Body of pancreas (tissue), 4 donors: ENCODE results near the gene ZNF699. TPM values are rescaled to one million over a fixed set of nuclear protein-coding genes. Genes with fewer than 3 reads are reported as not detected.

Experiments used
- ATAC-seq: fragments of 150-250 bp; one replicate; pipeline ENCODE4 v1.9.1; 2016
- DNase-seq, 4 donors: peaks; one replicate each; pipeline ENCODE4 v3.0.0-alpha.2; 2019
- H3K27ac ChIP-seq, 4 donors: fragments of 200-600 bp; sonication (generic); 1 replicate in 3 of 4; 2 replicates in 1 of 4; pipeline versions ENCODE4 v1.5.1 to v1.6.1; 2016 to 2019; ENCODE audit warnings: mild to moderate bottlenecking in 1 of 4, mixed read lengths in 1 of 4, moderate library complexity in 1 of 4
- H3K27me3 ChIP-seq, 2 donors: fragments of 200-600 bp; sonication (generic); one replicate each; pipeline ENCODE4 v1.6.0; 2016; ENCODE audit warnings: mild to moderate bottlenecking in 1 of 2
- H3K36me3 ChIP-seq, 2 donors: fragments of 200-600 bp; sonication (generic); replicated peaks in 1 of 2; 2 replicates each; pipeline ENCODE4 v1.5.1; 2016; ENCODE audit warnings: low read depth in 2 of 2; ENCODE audit not compliant: insufficient read depth in 1 of 2
- H3K4me1 ChIP-seq: fragments of 200-600 bp; sonication (generic); one replicate; pipeline ENCODE4 v1.6.0; 2016
- H3K4me3 ChIP-seq, 2 donors: fragments of 200-600 bp; sonication (generic); 1 replicate in 1 of 2; 2 replicates in 1 of 2; pipeline ENCODE4 v1.5.1; 2016 to 2019
- H3K9me3 ChIP-seq, 3 donors: fragments of 200-600 bp; sonication (generic); 1 replicate in 2 of 3; 2 replicates in 1 of 3; pipeline ENCODE4 v1.5.1; 2016
- POLR2A ChIP-seq, 3 donors: fragments of 450-650 bp; IDR thresholded peaks; one replicate each; pipeline ENCODE4 v1.6.1; 2016; ENCODE audit warnings: antibody characterized with exemption in 3 of 3, mild to moderate bottlenecking in 2 of 3
- WGBS, 2 donors: methylation state at CpG; one replicate each; pipeline ENCODE4 v1.1.5; 2017; 5-methylcytosine and 5-hydroxymethylcytosine counted together
- intact Hi-C: fragments of 100-400 bp; cut with DNase I; formaldehyde crosslinking; loops from one replicate; pipeline ENCODE4 v1.15.1; 2023
- total RNA-seq, 2 donors: library from RNA; depleted of rRNA; stranded (reverse); fragments of >200 nt; gene quantifications; one replicate each; pipeline ENCODE4 v1.1.0, GENCODE V29; 2016
- TF ChIP-seq, protein P1 (sequence below), 7 experiments: fragments of 450-650 bp in 4 of 7; fragments of 200-600 bp in 3 of 7; sonication (generic) in 3 of 7; IDR thresholded peaks; one replicate each; pipeline ENCODE4 v1.5.1; 2016 to 2019; ENCODE audit warnings: antibody characterized with exemption in 7 of 7

ZNF699 gene
- total RNA-seq, 2 donors from 2014 or later, result 3.4 to 13.5 TPM

GRCh38 chr19:9348671-9349070 is 39.0 kb upstream of the ZNF699 start:
- Histone ChIP-seq H3K9me3 (peaks cover 0 to 43% (median 4%) of the 10 kb centered on the region in 3 donors), H3K4me3 (no peak overlapping the region), H3K36me3 (no peaks in the 10 kb centered on the region), H3K27ac (no peak overlapping the region), H3K4me1 (no peaks in the 10 kb centered on the region), H3K27me3 (no peaks in the 10 kb centered on the region)
- DNase-seq (no peak), ATAC-seq (no peak)
- no peak for TF ChIP-seq POLR2A (IDR thresholded peaks at IDR 0.05)
- TF ChIP-seq, protein P1, sequence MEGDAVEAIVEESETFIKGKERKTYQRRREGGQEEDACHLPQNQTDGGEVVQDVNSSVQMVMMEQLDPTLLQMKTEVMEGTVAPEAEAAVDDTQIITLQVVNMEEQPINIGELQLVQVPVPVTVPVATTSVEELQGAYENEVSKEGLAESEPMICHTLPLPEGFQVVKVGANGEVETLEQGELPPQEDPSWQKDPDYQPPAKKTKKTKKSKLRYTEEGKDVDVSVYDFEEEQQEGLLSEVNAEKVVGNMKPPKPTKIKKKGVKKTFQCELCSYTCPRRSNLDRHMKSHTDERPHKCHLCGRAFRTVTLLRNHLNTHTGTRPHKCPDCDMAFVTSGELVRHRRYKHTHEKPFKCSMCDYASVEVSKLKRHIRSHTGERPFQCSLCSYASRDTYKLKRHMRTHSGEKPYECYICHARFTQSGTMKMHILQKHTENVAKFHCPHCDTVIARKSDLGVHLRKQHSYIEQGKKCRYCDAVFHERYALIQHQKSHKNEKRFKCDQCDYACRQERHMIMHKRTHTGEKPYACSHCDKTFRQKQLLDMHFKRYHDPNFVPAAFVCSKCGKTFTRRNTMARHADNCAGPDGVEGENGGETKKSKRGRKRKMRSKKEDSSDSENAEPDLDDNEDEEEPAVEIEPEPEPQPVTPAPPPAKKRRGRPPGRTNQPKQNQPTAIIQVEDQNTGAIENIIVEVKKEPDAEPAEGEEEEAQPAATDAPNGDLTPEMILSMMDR (IDR thresholded peaks at IDR 0.05), result no peak
- 97 to 98% methylated on average over 22 of the region's 22 CpGs for WGBS, 2 donors
- intact Hi-C loops, result no loop called here

DNA sequence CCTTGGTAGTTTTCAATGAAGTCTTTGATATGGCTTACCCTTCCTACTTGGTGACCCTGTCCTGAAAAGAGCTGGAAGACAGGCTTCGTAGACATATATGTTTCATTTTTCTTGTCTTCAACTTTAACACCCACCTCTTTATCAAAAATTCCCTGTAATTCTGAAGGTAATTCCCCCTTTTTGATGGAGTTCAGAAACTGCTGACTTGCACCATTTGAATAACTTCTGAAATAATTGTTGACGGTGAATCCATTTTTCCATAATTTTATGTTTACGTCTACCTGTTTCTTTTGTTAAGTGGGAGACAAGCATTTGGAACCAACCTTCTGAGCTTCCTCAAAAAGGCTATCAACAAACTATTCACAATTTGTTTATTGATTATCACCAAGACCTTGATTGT is 38.6 kb upstream of the ZNF699 start:
- peaks cover 0 to 46% (median 4%) of the 10 kb centered on the region in 3 donors for H3K9me3 ChIP-seq
- ATAC-seq (no peak), DNase-seq (no peak)
- no peak for TF ChIP-seq POLR2A (IDR thresholded peaks at IDR 0.05)
- TF ChIP-seq, protein P1 (IDR thresholded peaks at IDR 0.05), result no peak
- H3K4me3 ChIP-seq, result no peak overlapping the region
- no peaks in the 10 kb centered on the region for H3K27me3 ChIP-seq
- intact Hi-C loops, result no loop called here
- H3K4me1 ChIP-seq, result no peaks in the 10 kb centered on the region
- no peaks in the 10 kb centered on the region for H3K36me3 ChIP-seq
- 97 to 100% methylated on average over 3 of the region's 3 CpGs for WGBS, 2 donors
- H3K27ac ChIP-seq, result no peak overlapping the region

GRCh38 chr19:9345005-9345404 is 35.4 kb upstream of the ZNF699 start:
- intact Hi-C loops, result no loop called here
- TF ChIP-seq, protein P1 (IDR thresholded peaks at IDR 0.05), result no peak
- no peak for TF ChIP-seq POLR2A (IDR thresholded peaks at IDR 0.05)
- WGBS, 2 donors, result 90 to 95% methylated on average over 2 of the region's 2 CpGs

GRCh38 chr19:9342610-9343304 is 33.1 kb upstream of the ZNF699 start:
- Histone ChIP-seq H3K27me3 (no peaks in the 10 kb centered on the region), H3K36me3 (peaks cover 18 to 22% of the 10 kb centered on the region in 2 donors), H3K4me1 (no peaks in the 10 kb centered on the region), H3K4me3 (no peak overlapping the region), H3K27ac (no peak overlapping the region), H3K9me3 (peaks cover 0 to 71% (median 6%) of the 10 kb centered on the region in 3 donors)
- ATAC-seq, result no peak
- no peak for DNase-seq
- intact Hi-C loops, result no loop called here
- WGBS, 2 donors, result 94 to 96% methylated on average over 6 of the region's 6 CpGs
- TF ChIP-seq, protein P1 (IDR thresholded peaks at IDR 0.05), result no peak
- no peak for TF ChIP-seq POLR2A (IDR thresholded peaks at IDR 0.05)

More at GRCh38 chr19:9345005-9345404, 35.4 kb upstream of the ZNF699 start:
- ATAC-seq, result no peak
- no peaks in the 10 kb centered on the region for H3K4me1 ChIP-seq
- no peak for DNase-seq
- peaks cover 10 to 14% of the 10 kb centered on the region in 2 donors for H3K36me3 ChIP-seq
- H3K9me3 ChIP-seq, result peaks cover 0 to 67% (median 10%) of the 10 kb centered on the region in 3 donors
- H3K27me3 ChIP-seq, result no peaks in the 10 kb centered on the region
- no peak overlapping the region for H3K27ac ChIP-seq
- no peak overlapping the region for H3K4me3 ChIP-seq

GRCh38 chr19:9329999-9330398 is 20.4 kb upstream of the ZNF699 start:
- Histone ChIP-seq H3K9me3 (peaks cover 0 to 64% (median 4%) of the 10 kb centered on the region in 3 donors), H3K27me3 (no peaks in the 10 kb centered on the region), H3K36me3 (peaks cover 0 to 1% of the 10 kb centered on the region in 2 donors), H3K4me1 (peaks cover under 1% of the 10 kb centered on the region), H3K27ac (no peak overlapping the region), H3K4me3 (no peak overlapping the region)
- TF ChIP-seq, protein P1 (IDR thresholded peaks at IDR 0.05), result no peak
- no peak for TF ChIP-seq POLR2A (IDR thresholded peaks at IDR 0.05)
- intact Hi-C loops, result no loop called here
- DNase-seq, result no peak
- no peak for ATAC-seq
